Measurements from ENCODE around the gene BMAL1. TPM values are rescaled to one million over a fixed set of nuclear protein-coding genes. Genes with fewer than 3 reads are reported as not detected.

BMAL1 gene
- total RNA-seq, 1 experiment from 2014 or later: 8.3 TPM

DNA sequence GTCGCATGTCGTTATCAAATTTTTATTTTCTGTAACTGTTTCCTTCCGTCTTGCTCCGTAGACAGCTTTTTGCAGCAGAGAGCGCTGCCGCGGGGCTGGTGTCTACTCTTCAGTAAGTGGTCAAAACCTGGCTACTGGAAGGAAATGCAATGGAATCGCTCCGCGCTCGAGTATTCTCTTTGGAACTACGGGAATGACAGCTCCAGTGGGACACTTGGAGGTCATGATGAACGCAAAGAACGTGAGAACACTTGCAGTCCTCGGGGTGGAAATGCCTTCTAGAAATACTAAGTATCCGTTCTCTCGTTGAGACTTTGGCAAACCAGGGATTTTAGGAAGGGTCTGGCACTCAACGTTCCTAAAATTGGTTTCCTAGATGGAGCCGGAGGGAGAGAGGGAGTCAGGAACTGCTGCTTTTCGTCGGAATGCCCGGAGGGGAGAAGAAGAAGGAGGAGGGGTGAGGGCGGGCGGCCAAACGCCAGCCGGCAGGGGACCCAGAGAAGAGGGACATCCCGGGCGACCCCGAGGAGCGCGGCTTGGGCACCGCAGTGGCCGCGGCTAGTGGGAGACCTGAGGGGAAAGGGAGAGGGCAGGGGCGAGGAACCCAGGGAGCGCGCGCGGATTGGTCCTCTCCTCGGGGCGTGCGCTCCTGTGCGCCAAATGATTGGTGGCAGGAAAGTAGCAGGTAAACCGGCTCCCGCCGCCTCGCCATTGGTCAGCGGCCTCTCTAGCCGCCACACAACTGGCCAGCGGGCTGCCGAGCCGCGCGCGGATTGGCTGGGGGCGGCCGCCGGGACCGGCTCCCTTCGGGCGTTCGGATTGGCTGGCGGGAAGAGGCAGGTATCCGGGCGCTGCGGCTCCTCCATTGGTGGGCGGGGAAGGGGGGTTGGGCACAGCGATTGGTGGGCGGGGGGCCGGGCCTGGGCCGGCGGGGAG, 490 bp upstream of the BMAL1 start (continued):
- TF ChIP-seq, protein P1, sequence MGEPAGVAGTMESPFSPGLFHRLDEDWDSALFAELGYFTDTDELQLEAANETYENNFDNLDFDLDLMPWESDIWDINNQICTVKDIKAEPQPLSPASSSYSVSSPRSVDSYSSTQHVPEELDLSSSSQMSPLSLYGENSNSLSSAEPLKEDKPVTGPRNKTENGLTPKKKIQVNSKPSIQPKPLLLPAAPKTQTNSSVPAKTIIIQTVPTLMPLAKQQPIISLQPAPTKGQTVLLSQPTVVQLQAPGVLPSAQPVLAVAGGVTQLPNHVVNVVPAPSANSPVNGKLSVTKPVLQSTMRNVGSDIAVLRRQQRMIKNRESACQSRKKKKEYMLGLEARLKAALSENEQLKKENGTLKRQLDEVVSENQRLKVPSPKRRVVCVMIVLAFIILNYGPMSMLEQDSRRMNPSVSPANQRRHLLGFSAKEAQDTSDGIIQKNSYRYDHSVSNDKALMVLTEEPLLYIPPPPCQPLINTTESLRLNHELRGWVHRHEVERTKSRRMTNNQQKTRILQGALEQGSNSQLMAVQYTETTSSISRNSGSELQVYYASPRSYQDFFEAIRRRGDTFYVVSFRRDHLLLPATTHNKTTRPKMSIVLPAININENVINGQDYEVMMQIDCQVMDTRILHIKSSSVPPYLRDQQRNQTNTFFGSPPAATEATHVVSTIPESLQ (CRISPR knock-in tag; IDR thresholded peaks at IDR 0.05): no peak
- TF ChIP-seq CBFB (CRISPR knock-in tag; IDR thresholded peaks at IDR 0.05; ENCODE audit: low read depth) (no peak), ZNF232 (CRISPR knock-in tag; IDR thresholded peaks at IDR 0.05) (no peak), ZNF121 (CRISPR knock-in tag; IDR thresholded peaks at IDR 0.05) (no peak), MYBL2 (CRISPR knock-in tag; IDR thresholded peaks at IDR 0.05) (no peak), ATF1 (CRISPR knock-in tag; IDR thresholded peaks at IDR 0.05) (no peak), TEAD1 (CRISPR knock-in tag; IDR thresholded peaks at IDR 0.05) (no peak), TCF7 (CRISPR knock-in tag; IDR thresholded peaks at IDR 0.05; ENCODE audit: low read depth) (no peak), HMGA2 (CRISPR knock-in tag; IDR thresholded peaks at IDR 0.05) (no peak), ZNF138 (CRISPR knock-in tag; conservative IDR thresholded peaks at IDR 0.05) (no peak), GRHL2 (CRISPR knock-in tag; IDR thresholded peaks at IDR 0.05; ENCODE audit: insufficient replicate concordance, severe bottlenecking) (no peak)
- TF ChIP-seq, protein P2, sequence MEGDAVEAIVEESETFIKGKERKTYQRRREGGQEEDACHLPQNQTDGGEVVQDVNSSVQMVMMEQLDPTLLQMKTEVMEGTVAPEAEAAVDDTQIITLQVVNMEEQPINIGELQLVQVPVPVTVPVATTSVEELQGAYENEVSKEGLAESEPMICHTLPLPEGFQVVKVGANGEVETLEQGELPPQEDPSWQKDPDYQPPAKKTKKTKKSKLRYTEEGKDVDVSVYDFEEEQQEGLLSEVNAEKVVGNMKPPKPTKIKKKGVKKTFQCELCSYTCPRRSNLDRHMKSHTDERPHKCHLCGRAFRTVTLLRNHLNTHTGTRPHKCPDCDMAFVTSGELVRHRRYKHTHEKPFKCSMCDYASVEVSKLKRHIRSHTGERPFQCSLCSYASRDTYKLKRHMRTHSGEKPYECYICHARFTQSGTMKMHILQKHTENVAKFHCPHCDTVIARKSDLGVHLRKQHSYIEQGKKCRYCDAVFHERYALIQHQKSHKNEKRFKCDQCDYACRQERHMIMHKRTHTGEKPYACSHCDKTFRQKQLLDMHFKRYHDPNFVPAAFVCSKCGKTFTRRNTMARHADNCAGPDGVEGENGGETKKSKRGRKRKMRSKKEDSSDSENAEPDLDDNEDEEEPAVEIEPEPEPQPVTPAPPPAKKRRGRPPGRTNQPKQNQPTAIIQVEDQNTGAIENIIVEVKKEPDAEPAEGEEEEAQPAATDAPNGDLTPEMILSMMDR (IDR thresholded peaks at IDR 0.05): no peak
- TF ChIP-seq, protein P3, sequence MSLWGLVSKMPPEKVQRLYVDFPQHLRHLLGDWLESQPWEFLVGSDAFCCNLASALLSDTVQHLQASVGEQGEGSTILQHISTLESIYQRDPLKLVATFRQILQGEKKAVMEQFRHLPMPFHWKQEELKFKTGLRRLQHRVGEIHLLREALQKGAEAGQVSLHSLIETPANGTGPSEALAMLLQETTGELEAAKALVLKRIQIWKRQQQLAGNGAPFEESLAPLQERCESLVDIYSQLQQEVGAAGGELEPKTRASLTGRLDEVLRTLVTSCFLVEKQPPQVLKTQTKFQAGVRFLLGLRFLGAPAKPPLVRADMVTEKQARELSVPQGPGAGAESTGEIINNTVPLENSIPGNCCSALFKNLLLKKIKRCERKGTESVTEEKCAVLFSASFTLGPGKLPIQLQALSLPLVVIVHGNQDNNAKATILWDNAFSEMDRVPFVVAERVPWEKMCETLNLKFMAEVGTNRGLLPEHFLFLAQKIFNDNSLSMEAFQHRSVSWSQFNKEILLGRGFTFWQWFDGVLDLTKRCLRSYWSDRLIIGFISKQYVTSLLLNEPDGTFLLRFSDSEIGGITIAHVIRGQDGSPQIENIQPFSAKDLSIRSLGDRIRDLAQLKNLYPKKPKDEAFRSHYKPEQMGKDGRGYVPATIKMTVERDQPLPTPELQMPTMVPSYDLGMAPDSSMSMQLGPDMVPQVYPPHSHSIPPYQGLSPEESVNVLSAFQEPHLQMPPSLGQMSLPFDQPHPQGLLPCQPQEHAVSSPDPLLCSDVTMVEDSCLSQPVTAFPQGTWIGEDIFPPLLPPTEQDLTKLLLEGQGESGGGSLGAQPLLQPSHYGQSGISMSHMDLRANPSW (CRISPR knock-in tag; conservative IDR thresholded peaks at IDR 0.05; ENCODE audit: low read depth): no peak
- TF ChIP-seq, protein P4, sequence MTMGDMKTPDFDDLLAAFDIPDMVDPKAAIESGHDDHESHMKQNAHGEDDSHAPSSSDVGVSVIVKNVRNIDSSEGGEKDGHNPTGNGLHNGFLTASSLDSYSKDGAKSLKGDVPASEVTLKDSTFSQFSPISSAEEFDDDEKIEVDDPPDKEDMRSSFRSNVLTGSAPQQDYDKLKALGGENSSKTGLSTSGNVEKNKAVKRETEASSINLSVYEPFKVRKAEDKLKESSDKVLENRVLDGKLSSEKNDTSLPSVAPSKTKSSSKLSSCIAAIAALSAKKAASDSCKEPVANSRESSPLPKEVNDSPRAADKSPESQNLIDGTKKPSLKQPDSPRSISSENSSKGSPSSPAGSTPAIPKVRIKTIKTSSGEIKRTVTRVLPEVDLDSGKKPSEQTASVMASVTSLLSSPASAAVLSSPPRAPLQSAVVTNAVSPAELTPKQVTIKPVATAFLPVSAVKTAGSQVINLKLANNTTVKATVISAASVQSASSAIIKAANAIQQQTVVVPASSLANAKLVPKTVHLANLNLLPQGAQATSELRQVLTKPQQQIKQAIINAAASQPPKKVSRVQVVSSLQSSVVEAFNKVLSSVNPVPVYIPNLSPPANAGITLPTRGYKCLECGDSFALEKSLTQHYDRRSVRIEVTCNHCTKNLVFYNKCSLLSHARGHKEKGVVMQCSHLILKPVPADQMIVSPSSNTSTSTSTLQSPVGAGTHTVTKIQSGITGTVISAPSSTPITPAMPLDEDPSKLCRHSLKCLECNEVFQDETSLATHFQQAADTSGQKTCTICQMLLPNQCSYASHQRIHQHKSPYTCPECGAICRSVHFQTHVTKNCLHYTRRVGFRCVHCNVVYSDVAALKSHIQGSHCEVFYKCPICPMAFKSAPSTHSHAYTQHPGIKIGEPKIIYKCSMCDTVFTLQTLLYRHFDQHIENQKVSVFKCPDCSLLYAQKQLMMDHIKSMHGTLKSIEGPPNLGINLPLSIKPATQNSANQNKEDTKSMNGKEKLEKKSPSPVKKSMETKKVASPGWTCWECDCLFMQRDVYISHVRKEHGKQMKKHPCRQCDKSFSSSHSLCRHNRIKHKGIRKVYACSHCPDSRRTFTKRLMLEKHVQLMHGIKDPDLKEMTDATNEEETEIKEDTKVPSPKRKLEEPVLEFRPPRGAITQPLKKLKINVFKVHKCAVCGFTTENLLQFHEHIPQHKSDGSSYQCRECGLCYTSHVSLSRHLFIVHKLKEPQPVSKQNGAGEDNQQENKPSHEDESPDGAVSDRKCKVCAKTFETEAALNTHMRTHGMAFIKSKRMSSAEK (CRISPR knock-in tag; IDR thresholded peaks at IDR 0.05; ENCODE audit: borderline replicate concordance): no peak
- TF ChIP-seq, protein P5, sequence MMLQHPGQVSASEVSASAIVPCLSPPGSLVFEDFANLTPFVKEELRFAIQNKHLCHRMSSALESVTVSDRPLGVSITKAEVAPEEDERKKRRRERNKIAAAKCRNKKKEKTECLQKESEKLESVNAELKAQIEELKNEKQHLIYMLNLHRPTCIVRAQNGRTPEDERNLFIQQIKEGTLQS (CRISPR knock-in tag; conservative IDR thresholded peaks at IDR 0.05): no peak
- TF ChIP-seq, protein P6, sequence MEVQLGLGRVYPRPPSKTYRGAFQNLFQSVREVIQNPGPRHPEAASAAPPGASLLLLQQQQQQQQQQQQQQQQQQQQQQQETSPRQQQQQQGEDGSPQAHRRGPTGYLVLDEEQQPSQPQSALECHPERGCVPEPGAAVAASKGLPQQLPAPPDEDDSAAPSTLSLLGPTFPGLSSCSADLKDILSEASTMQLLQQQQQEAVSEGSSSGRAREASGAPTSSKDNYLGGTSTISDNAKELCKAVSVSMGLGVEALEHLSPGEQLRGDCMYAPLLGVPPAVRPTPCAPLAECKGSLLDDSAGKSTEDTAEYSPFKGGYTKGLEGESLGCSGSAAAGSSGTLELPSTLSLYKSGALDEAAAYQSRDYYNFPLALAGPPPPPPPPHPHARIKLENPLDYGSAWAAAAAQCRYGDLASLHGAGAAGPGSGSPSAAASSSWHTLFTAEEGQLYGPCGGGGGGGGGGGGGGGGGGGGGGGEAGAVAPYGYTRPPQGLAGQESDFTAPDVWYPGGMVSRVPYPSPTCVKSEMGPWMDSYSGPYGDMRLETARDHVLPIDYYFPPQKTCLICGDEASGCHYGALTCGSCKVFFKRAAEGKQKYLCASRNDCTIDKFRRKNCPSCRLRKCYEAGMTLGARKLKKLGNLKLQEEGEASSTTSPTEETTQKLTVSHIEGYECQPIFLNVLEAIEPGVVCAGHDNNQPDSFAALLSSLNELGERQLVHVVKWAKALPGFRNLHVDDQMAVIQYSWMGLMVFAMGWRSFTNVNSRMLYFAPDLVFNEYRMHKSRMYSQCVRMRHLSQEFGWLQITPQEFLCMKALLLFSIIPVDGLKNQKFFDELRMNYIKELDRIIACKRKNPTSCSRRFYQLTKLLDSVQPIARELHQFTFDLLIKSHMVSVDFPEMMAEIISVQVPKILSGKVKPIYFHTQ (CRISPR knock-in tag; IDR thresholded peaks at IDR 0.05): no peak
- TF ChIP-seq, protein P7, sequence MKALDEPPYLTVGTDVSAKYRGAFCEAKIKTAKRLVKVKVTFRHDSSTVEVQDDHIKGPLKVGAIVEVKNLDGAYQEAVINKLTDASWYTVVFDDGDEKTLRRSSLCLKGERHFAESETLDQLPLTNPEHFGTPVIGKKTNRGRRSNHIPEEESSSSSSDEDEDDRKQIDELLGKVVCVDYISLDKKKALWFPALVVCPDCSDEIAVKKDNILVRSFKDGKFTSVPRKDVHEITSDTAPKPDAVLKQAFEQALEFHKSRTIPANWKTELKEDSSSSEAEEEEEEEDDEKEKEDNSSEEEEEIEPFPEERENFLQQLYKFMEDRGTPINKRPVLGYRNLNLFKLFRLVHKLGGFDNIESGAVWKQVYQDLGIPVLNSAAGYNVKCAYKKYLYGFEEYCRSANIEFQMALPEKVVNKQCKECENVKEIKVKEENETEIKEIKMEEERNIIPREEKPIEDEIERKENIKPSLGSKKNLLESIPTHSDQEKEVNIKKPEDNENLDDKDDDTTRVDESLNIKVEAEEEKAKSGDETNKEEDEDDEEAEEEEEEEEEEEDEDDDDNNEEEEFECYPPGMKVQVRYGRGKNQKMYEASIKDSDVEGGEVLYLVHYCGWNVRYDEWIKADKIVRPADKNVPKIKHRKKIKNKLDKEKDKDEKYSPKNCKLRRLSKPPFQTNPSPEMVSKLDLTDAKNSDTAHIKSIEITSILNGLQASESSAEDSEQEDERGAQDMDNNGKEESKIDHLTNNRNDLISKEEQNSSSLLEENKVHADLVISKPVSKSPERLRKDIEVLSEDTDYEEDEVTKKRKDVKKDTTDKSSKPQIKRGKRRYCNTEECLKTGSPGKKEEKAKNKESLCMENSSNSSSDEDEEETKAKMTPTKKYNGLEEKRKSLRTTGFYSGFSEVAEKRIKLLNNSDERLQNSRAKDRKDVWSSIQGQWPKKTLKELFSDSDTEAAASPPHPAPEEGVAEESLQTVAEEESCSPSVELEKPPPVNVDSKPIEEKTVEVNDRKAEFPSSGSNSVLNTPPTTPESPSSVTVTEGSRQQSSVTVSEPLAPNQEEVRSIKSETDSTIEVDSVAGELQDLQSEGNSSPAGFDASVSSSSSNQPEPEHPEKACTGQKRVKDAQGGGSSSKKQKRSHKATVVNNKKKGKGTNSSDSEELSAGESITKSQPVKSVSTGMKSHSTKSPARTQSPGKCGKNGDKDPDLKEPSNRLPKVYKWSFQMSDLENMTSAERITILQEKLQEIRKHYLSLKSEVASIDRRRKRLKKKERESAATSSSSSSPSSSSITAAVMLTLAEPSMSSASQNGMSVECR (CRISPR knock-in tag; IDR thresholded peaks at IDR 0.05; ENCODE audit: borderline replicate concordance): no peak
- TF ChIP-seq, protein P8, sequence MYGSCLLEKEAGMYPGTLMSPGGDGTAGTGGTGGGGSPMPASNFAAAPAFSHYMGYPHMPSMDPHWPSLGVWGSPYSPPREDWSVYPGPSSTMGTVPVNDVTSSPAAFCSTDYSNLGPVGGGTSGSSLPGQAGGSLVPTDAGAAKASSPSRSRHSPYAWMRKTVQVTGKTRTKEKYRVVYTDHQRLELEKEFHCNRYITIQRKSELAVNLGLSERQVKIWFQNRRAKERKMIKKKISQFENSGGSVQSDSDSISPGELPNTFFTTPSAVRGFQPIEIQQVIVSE (CRISPR knock-in tag; IDR thresholded peaks at IDR 0.05; ENCODE audit: borderline replicate concordance): no peak

Measured in WTC11 (cell line).